Measurements from ENCODE around the gene KIF26B.

The KIF26B gene

GRCh38 chr1:245291351-245291750, 136.6 kb downstream of the KIF26B start:
- no peak for DNase-seq (ENCODE audit: low read depth)
- no peak overlapping the region for H3K4me3 ChIP-seq (ENCODE audit: low read depth, low read length)
- no peak for TF ChIP-seq CTCF (IDR thresholded peaks at IDR 0.05; ENCODE audit: low read depth, low read length)
- TF ChIP-seq MAX (IDR thresholded peaks at IDR 0.05; ENCODE audit: low read depth, low read length) = no peak
- TF ChIP-seq POLR2A (IDR thresholded peaks at IDR 0.05; ENCODE audit: extremely low read depth, insufficient read length) = no peak
- TF ChIP-seq MYC (IDR thresholded peaks at IDR 0.05; ENCODE audit: low read depth, low read length) = no peak

- no peak for DNase-seq (ENCODE audit: low read depth)
- no peak for TF ChIP-seq POLR2A (IDR thresholded peaks at IDR 0.05; ENCODE audit: extremely low read depth, insufficient read length)
- no peak for TF ChIP-seq CTCF (IDR thresholded peaks at IDR 0.05; ENCODE audit: low read depth, low read length)
- TF ChIP-seq MYC (IDR thresholded peaks at IDR 0.05; ENCODE audit: low read depth, low read length) = no peak
- no peak for TF ChIP-seq MAX (IDR thresholded peaks at IDR 0.05; ENCODE audit: low read depth, low read length)
- no peak overlapping the region for H3K4me3 ChIP-seq (ENCODE audit: low read depth, low read length)
Measured at GRCh38 chr1:245292141-245292540, 137.4 kb downstream of the KIF26B start.

- H3K4me3 ChIP-seq (ENCODE audit: low read depth, low read length) = no peak overlapping the region
- no peak for DNase-seq (ENCODE audit: low read depth)
- no peak for TF ChIP-seq POLR2A (IDR thresholded peaks at IDR 0.05; ENCODE audit: extremely low read depth, insufficient read length)
- TF ChIP-seq MAX (IDR thresholded peaks at IDR 0.05; ENCODE audit: low read depth, low read length) = no peak
- no peak for TF ChIP-seq CTCF (IDR thresholded peaks at IDR 0.05; ENCODE audit: low read depth, low read length)
- TF ChIP-seq MYC (IDR thresholded peaks at IDR 0.05; ENCODE audit: low read depth, low read length) = no peak
Measured at GRCh38 chr1:245292553-245292952, 137.8 kb downstream of the KIF26B start.

- no peak overlapping the region for H3K4me3 ChIP-seq (ENCODE audit: low read depth, low read length)
- TF ChIP-seq POLR2A (IDR thresholded peaks at IDR 0.05; ENCODE audit: extremely low read depth, insufficient read length) = no peak
- TF ChIP-seq CTCF (IDR thresholded peaks at IDR 0.05; ENCODE audit: low read depth, low read length) = no peak
- no peak for TF ChIP-seq MYC (IDR thresholded peaks at IDR 0.05; ENCODE audit: low read depth, low read length)
- TF ChIP-seq MAX (IDR thresholded peaks at IDR 0.05; ENCODE audit: low read depth, low read length) = no peak
- DNase-seq (ENCODE audit: low read depth) = no peak
Measured at GRCh38 chr1:245294020-245294419, 139.2 kb downstream of the KIF26B start.

GRCh38 chr1:245298781-245299180, 144.0 kb downstream of the KIF26B start:
- DNase-seq (ENCODE audit: low read depth) = no peak
- TF ChIP-seq CTCF (IDR thresholded peaks at IDR 0.05; ENCODE audit: low read depth, low read length) = no peak
- no peak for TF ChIP-seq MYC (IDR thresholded peaks at IDR 0.05; ENCODE audit: low read depth, low read length)
- no peak for TF ChIP-seq POLR2A (IDR thresholded peaks at IDR 0.05; ENCODE audit: extremely low read depth, insufficient read length)
- TF ChIP-seq MAX (IDR thresholded peaks at IDR 0.05; ENCODE audit: low read depth, low read length) = no peak
- no peak overlapping the region for H3K4me3 ChIP-seq (ENCODE audit: low read depth, low read length)

- DNase-seq (ENCODE audit: low read depth) = no peak
- no peak for TF ChIP-seq MYC (IDR thresholded peaks at IDR 0.05; ENCODE audit: low read depth, low read length)
- TF ChIP-seq POLR2A (IDR thresholded peaks at IDR 0.05; ENCODE audit: extremely low read depth, insufficient read length) = no peak
- TF ChIP-seq CTCF (IDR thresholded peaks at IDR 0.05; ENCODE audit: low read depth, low read length) = no peak
- no peak for TF ChIP-seq MAX (IDR thresholded peaks at IDR 0.05; ENCODE audit: low read depth, low read length)
- no peak overlapping the region for H3K4me3 ChIP-seq (ENCODE audit: low read depth, low read length)
Measured at GRCh38 chr1:245301162-245301580, 146.4 kb downstream of the KIF26B start.

Data from NB4 (cell line).